ENCODE results near the gene IL10RB. TPM values are rescaled to one million over a fixed set of nuclear protein-coding genes. Genes with fewer than 3 reads are reported as not detected.

The IL10RB gene
- total RNA-seq, 1 experiment from 2014 or later = 3.1 TPM

DNA sequence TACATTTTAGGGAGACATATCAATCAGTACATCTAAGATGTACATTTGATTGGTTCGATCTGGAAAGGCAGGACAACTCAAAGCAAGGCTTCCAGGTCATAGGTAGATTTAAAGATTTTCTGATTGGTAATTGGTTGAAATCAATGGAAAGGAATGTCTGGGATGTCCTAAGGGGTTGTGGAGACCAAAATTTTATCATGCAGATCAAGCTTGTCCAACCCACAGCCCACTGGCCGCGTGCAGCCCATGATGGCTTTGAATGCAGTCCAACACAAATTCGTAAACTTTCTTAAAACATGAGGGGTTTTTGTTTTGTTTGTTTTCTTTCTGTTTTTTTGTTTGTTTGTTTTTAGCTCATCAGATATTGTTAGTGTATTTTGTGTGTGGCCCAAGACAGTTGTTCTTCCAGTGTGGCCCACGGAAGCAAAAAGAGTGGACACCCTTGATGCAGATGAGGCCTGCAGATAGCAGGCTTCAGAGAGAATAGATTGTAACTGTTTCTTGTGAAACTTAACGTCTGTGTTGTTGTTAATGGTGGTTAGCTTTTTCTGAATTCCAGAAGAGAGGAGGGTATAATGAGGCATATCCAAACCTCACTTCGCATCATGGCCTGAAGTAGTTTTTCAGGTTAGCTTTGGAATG is 61.7 kb downstream of the IL10RB start:
- no peak for DNase-seq
- no peaks in the 10 kb centered on the region for H3K4me1 ChIP-seq (ENCODE audit: insufficient read depth, low read length)
- Mint-ChIP-seq H3K36me3 (ENCODE audit: insufficient read depth in 1 of 3, low read depth in 3 of 3) (peaks cover 9 to 35% (median 23%) of the 10 kb centered on the region in 3 experiments), H3K4me1 (no peaks in the 10 kb centered on the region), H3K4me3 (no peak overlapping the region), H3K27me3 (ENCODE audit: low read depth) (no peaks in the 10 kb centered on the region), H3K27ac (no peak overlapping the region), H3K9me3 (peaks cover 10 to 13% of the 10 kb centered on the region in 2 experiments)
- H3K4me2 ChIP-seq (ENCODE audit: insufficient read depth, insufficient read length, low read length) = no peak overlapping the region
- H3K56ac ChIP-seq (ENCODE audit: insufficient read length, low read depth, low read length) = no peak overlapping the region
- H3K9ac ChIP-seq (ENCODE audit: extremely low read depth, insufficient read length, low read length) = no peak overlapping the region
- TF ChIP-seq, protein P1, sequence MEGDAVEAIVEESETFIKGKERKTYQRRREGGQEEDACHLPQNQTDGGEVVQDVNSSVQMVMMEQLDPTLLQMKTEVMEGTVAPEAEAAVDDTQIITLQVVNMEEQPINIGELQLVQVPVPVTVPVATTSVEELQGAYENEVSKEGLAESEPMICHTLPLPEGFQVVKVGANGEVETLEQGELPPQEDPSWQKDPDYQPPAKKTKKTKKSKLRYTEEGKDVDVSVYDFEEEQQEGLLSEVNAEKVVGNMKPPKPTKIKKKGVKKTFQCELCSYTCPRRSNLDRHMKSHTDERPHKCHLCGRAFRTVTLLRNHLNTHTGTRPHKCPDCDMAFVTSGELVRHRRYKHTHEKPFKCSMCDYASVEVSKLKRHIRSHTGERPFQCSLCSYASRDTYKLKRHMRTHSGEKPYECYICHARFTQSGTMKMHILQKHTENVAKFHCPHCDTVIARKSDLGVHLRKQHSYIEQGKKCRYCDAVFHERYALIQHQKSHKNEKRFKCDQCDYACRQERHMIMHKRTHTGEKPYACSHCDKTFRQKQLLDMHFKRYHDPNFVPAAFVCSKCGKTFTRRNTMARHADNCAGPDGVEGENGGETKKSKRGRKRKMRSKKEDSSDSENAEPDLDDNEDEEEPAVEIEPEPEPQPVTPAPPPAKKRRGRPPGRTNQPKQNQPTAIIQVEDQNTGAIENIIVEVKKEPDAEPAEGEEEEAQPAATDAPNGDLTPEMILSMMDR (conservative IDR thresholded peaks at IDR 0.05) = no peak
- no peak overlapping the region for H2AK5ac ChIP-seq (ENCODE audit: insufficient read length, low read length)
- no peaks in the 10 kb centered on the region for H3K79me1 ChIP-seq (ENCODE audit: insufficient read depth, low read depth, low read length, poor library complexity, severe bottlenecking)
- H2BK120ac ChIP-seq (ENCODE audit: low read depth, low read length, poor library complexity, severe bottlenecking) = no peak overlapping the region
- no peaks in the 10 kb centered on the region for H4K20me1 ChIP-seq (ENCODE audit: control insufficient read depth, insufficient read depth, insufficient read length)
- H3T11ph ChIP-seq (ENCODE audit: low read length) = no peak overlapping the region
- no peak overlapping the region for H3K4ac ChIP-seq (ENCODE audit: low read depth, low read length)
- no peak overlapping the region for H2BK12ac ChIP-seq (ENCODE audit: insufficient read length, low read depth, low read length)
- H4K5ac ChIP-seq (ENCODE audit: insufficient read length, low read depth, low read length) = no peak overlapping the region
- H3K18ac ChIP-seq (ENCODE audit: insufficient read length, low read depth, low read length) = no peak overlapping the region
- H2BK15ac ChIP-seq (ENCODE audit: low read depth, low read length) = no peak overlapping the region
- no peak overlapping the region for H2BK5ac ChIP-seq (ENCODE audit: insufficient read length, low read length)
- H4K8ac ChIP-seq (replicated peaks; ENCODE audit: insufficient read length, low read depth, low read length) = no peak overlapping the region
- no peak overlapping the region for H2AFZ ChIP-seq (ENCODE audit: low read length)
- no peaks in the 10 kb centered on the region for H3K9me3 ChIP-seq (ENCODE audit: control insufficient read depth, low read depth, low read length)
- no peak overlapping the region for H3K23ac ChIP-seq (ENCODE audit: insufficient read length, low read depth, low read length)
- H3K23me2 ChIP-seq (ENCODE audit: insufficient read length, low read depth, low read length, poor library complexity, severe bottlenecking) = peaks cover 7% of the 10 kb centered on the region
- H2BK20ac ChIP-seq (ENCODE audit: low read depth, low read length, poor library complexity, severe bottlenecking) = no peak overlapping the region
- H3K14ac ChIP-seq (ENCODE audit: insufficient read depth, low read length) = no peak overlapping the region
- H3K27me3 ChIP-seq (ENCODE audit: insufficient read depth, low read length) = no peaks in the 10 kb centered on the region
- no CpG with 5 or more reads among the region's 7 CpGs for WGBS (ENCODE audit: extremely low coverage, insufficient read length, low lambda C conversion rate)
- H3K27ac ChIP-seq (ENCODE audit: insufficient read length, low read depth, low read length) = no peak overlapping the region
- H4K91ac ChIP-seq (ENCODE audit: insufficient read length, low read depth, low read length) = no peak overlapping the region
- peaks cover 10% of the 10 kb centered on the region; the same call in 1 of the 2 replicates for H3K79me2 ChIP-seq (ENCODE audit: insufficient read depth, low read length)

All from H9 (cell line).